ENCODE data around the gene OR5AN1.

The OR5AN1 gene

DNA sequence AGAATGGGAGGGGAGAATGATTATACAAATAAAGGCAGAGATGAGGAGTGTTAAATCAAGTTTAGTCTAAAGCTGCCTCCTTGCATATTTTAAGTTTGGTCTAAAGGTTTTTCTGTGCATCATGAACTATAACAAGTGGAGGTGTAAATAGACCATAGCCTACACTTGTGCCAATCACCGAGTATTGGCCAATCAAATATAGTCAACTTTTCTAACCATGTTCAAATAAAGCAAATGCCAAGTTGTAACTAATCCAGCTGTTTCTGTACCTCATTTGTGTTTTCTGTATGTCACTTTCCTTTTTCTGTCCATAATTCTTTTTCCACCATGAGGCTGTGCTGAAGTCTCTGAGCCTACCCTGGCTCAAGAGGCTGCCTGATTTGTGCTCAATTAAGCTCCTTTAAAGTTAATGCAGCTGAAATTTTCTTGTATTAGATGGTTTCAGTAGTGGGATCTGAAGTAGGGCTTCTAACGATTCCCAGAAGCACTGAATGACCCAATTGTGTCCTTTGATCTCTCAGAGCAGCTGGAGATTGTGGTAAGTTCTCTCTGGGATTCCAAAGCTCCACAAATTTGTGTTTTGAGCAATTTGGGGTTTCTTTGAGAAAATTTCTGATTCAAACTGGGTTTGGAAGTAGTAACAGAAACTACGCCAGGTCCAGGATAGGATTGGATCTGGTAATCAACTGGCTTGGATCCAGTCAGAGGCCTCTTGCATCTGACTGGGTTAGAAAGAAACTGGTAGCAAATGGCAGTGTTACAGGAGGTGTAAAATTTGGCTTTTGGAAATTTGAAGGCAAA lies 42.0 kb downstream of the OR5AN1 start:
- peaks cover 0 to 3% of the 10 kb centered on the region in 2 donors for H3K9me3 Mint-ChIP-seq
- no peaks in the 10 kb centered on the region for H3K36me3 Mint-ChIP-seq (ENCODE audit: insufficient read depth)

DNA sequence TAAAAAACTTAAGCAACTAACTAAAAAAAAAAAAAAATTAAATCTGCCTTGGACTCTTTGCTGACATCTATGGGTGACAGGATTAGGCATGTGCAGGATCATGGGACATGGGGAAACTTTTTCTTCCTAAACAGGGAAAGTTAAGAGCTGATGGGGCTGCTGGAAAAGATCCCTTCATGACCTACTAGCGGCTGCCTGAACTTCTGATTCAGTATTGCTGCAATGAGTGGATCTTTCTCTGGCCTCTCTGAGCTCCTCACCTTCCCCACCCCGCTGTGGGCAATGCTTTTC lies 42.5 kb downstream of the OR5AN1 start:
- no peak for DNase-seq
- ATAC-seq (replicated peaks) = no peak
- no peak overlapping the region for H3K4me3 Mint-ChIP-seq
- H3K9me3 Mint-ChIP-seq = peaks cover 0 to 3% of the 10 kb centered on the region in 2 donors
- no peaks in the 10 kb centered on the region for H3K4me1 Mint-ChIP-seq (ENCODE audit: low read depth in 2 of 2)
- H3K27ac Mint-ChIP-seq = no peak overlapping the region
- H3K36me3 Mint-ChIP-seq (ENCODE audit: insufficient read depth) = no peaks in the 10 kb centered on the region
- peaks cover 0 to 6% of the 10 kb centered on the region in 2 donors for H3K27me3 Mint-ChIP-seq

More for the DNA sequence above, 42.0 kb downstream of the OR5AN1 start:
- ATAC-seq (replicated peaks) (no peak), DNase-seq (no peak)
- Mint-ChIP-seq H3K4me1 (ENCODE audit: low read depth in 2 of 2) (no peaks in the 10 kb centered on the region), H3K4me3 (no peak overlapping the region), H3K27ac (no peak overlapping the region), H3K27me3 (peaks cover 0 to 6% of the 10 kb centered on the region in 2 donors)

DNA sequence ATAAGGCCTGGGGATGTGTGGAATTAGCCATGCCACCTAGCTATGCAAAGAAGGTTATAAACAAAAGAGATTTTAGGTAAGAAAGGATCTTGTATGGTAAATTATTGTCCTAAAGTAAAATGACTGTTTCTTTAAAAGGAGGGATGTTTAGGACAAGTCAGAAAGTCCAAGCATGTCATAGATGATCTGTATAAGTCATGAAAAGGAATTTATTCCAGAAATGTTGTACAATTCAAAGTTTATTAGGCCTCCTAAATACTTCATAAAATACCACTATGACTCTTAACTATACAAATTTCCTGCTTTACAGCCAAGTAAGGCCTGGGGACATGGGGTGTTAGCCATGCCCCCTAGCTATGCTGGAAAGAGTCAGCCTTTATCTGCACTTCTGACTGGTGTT lies 44.9 kb downstream of the OR5AN1 start:
- H3K36me3 Mint-ChIP-seq (ENCODE audit: insufficient read depth) = no peaks in the 10 kb centered on the region
- no peak overlapping the region for H3K27ac Mint-ChIP-seq
- ATAC-seq (replicated peaks) (no peak), DNase-seq (no peak)
- H3K4me1 Mint-ChIP-seq (ENCODE audit: low read depth in 2 of 2) = no peaks in the 10 kb centered on the region
- H3K9me3 Mint-ChIP-seq = peaks cover 0 to 6% of the 10 kb centered on the region in 2 donors
- peaks cover 0 to 6% of the 10 kb centered on the region in 2 donors for H3K27me3 Mint-ChIP-seq
- H3K4me3 Mint-ChIP-seq = no peak overlapping the region

- Mint-ChIP-seq H3K4me3 (no peak overlapping the region), H3K36me3 (ENCODE audit: insufficient read depth) (no peaks in the 10 kb centered on the region), H3K4me1 (ENCODE audit: low read depth in 2 of 2) (peaks cover 0 to 3% of the 10 kb centered on the region in 2 donors), H3K27me3 (peaks cover 30 to 38% of the 10 kb centered on the region in 2 donors), H3K27ac (no peak overlapping the region), H3K9me3 (peaks cover 0 to 2% of the 10 kb centered on the region in 2 donors)
- ATAC-seq (replicated peaks) = no peak
- DNase-seq = no peak
Observed at GRCh38 chr11:59413646-59414045, 55.0 kb downstream of the OR5AN1 start.

DNA sequence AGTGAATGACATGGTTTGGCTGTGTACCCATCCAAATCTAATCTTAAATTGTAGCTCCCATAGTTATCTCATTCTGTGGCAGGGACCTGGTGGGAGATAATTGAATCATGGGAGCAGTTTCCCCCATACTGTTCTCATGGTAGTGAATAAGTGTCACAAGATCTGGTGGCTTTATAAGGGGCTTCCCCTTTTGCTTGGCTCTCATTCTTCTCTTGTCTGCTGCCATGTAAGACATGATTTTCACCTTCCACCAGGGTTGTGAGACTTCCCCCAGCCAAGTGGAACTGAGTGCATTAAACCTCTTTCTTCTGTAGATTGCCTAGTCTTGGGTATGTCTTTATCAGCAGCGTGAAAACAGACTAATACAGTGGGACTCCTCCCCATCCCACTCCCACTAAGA lies 56.4 kb downstream of the OR5AN1 start:
- Mint-ChIP-seq H3K36me3 (ENCODE audit: insufficient read depth) (no peaks in the 10 kb centered on the region), H3K27me3 (peaks cover 30 to 38% of the 10 kb centered on the region in 2 donors), H3K4me3 (no peak overlapping the region), H3K27ac (no peak overlapping the region), H3K4me1 (ENCODE audit: low read depth in 2 of 2) (peaks cover 0 to 3% of the 10 kb centered on the region in 2 donors), H3K9me3 (peaks cover 0 to 2% of the 10 kb centered on the region in 2 donors)
- no peak for ATAC-seq (replicated peaks)
- no peak for DNase-seq

- Mint-ChIP-seq H3K27ac (no peak overlapping the region), H3K27me3 (peaks cover 34 to 44% of the 10 kb centered on the region in 2 donors), H3K4me1 (ENCODE audit: low read depth in 2 of 2) (peaks cover 0 to 3% of the 10 kb centered on the region in 2 donors), H3K9me3 (no peaks in the 10 kb centered on the region), H3K4me3 (no peak overlapping the region), H3K36me3 (ENCODE audit: insufficient read depth) (no peaks in the 10 kb centered on the region)
- ATAC-seq (replicated peaks) (no peak), DNase-seq (no peak)
Observed at GRCh38 chr11:59416613-59417012, 57.9 kb downstream of the OR5AN1 start.

DNA sequence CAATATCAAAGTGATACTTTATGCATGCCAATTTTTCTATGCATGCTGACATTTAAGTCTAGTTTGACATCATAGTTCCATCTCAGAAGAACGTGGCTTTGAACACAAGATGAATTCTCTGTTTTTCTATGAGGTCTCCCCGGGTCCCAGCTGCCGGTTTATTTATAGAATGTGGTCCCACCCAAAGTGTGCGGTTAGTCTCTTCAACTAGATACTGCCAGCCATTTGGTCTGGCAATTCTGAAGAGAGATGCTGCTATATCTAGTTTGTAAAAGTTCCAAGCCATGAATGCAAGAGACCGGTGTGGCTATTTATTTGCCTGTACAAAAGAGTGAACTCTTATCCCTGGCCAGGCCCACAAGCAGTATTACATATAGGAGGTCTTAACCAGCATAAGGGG lies 58.3 kb downstream of the OR5AN1 start:
- Mint-ChIP-seq H3K27me3 (peaks cover 38 to 44% of the 10 kb centered on the region in 2 donors), H3K27ac (no peak overlapping the region), H3K4me1 (ENCODE audit: low read depth in 2 of 2) (peaks cover 0 to 3% of the 10 kb centered on the region in 2 donors), H3K9me3 (no peaks in the 10 kb centered on the region), H3K4me3 (no peak overlapping the region), H3K36me3 (ENCODE audit: insufficient read depth) (no peaks in the 10 kb centered on the region)
- ATAC-seq (replicated peaks) (no peak), DNase-seq (no peak)

- Mint-ChIP-seq H3K4me3 (no peak overlapping the region), H3K36me3 (ENCODE audit: insufficient read depth) (no peaks in the 10 kb centered on the region), H3K27ac (no peak overlapping the region), H3K9me3 (no peaks in the 10 kb centered on the region), H3K4me1 (ENCODE audit: low read depth in 2 of 2) (peaks cover 0 to 3% of the 10 kb centered on the region in 2 donors), H3K27me3 (peaks cover 41 to 45% of the 10 kb centered on the region in 2 donors)
- ATAC-seq (replicated peaks) (no peak), DNase-seq (no peak)
Observed at GRCh38 chr11:59418156-59418555, 59.5 kb downstream of the OR5AN1 start.

Measured in effector memory CD8-positive, alpha-beta T cell (primary cell).